Caco-2 (cell line): Measurements from ENCODE around the gene HNRNPM. TPM values are rescaled to one million over a fixed set of nuclear protein-coding genes. Genes with fewer than 3 reads are reported as not detected.

Experiments
- BruUV-seq: library from RNA; stranded (reverse); fragments of 400-500 nt; replicated peaks from 2 replicates; lab custom pipeline; 2021; lab: Mats Ljungman, UMichigan
- CTCF ChIA-PET: fragments of 300-600 bp; sonication (Branson Sonifier 250); formaldehyde crosslinking; loops from one replicate; lab custom pipeline; 2022; ENCODE audit warnings: antibody characterized with exemption; lab: Charles Lee
- POLR2A ChIA-PET: fragments of 300-600 bp; sonication (Branson Sonifier 250); formaldehyde crosslinking; loops from one replicate; lab custom pipeline; 2022; ENCODE audit warnings: antibody characterized with exemption; lab: Charles Lee
- DNase-seq, 2 experiments: peaks; one replicate each; pipeline versions ENCODE4 v3.0.0 to v3.0.0-alpha.2; 2020 to 2022
- H3K27me3 ChIP-seq: replicated peaks from 2 replicates; pipeline ENCODE4 v1.6.0; 2011; ENCODE audit warnings: low read length; ENCODE audit not compliant: control insufficient read depth, insufficient read depth
- H3K36me3 ChIP-seq: 2 replicates; pipeline ENCODE4 v1.5.1; 2011; ENCODE audit warnings: low read length; ENCODE audit not compliant: control insufficient read depth, insufficient read depth
- H3K4me1 ChIP-seq: fragments of 250-450 bp; sonication (Bioruptor Pico); 2 replicates; pipeline ENCODE4 v1.5.1; 2020; ENCODE audit warnings: mild to moderate bottlenecking
- H3K4me3 ChIP-seq: 2 replicates; pipeline ENCODE4 v1.5.1; 2011; ENCODE audit warnings: low read depth, mild to moderate bottlenecking, control low read depth, low read length
- H3K9me3 ChIP-seq: fragments of 250-450 bp; sonication (Bioruptor Pico); 2 replicates; pipeline ENCODE4 v1.5.1; 2020; ENCODE audit warnings: mild to moderate bottlenecking, moderate library complexity
- H3K27ac Mint-ChIP-seq: one replicate; pipeline ENCODE4 v1.8.0; 2022; ENCODE audit warnings: mixed read lengths; ENCODE audit not compliant: unreplicated experiment
- H3K27me3 Mint-ChIP-seq: one replicate; pipeline ENCODE4 v1.8.0; 2022; ENCODE audit warnings: mixed read lengths; ENCODE audit not compliant: insufficient read depth, unreplicated experiment
- H3K36me3 Mint-ChIP-seq: one replicate; pipeline ENCODE4 v1.8.0; 2022; ENCODE audit warnings: mild to moderate bottlenecking, mixed read lengths; ENCODE audit not compliant: insufficient read depth, unreplicated experiment
- H3K4me1 Mint-ChIP-seq: one replicate; pipeline ENCODE4 v1.8.0; 2022; ENCODE audit warnings: low read depth, mixed read lengths; ENCODE audit not compliant: unreplicated experiment
- H3K4me3 Mint-ChIP-seq: one replicate; pipeline ENCODE4 v1.8.0; 2022; ENCODE audit warnings: mild to moderate bottlenecking, moderate library complexity, mixed read lengths; ENCODE audit not compliant: unreplicated experiment
- H3K9me3 Mint-ChIP-seq: one replicate; pipeline ENCODE4 v1.8.0; 2022; ENCODE audit warnings: mixed read lengths; ENCODE audit not compliant: unreplicated experiment
- intact Hi-C: fragments of 100-400 bp; cut with micrococcal nuclease; formaldehyde crosslinking; loops from one replicate; pipeline ENCODE4 v1.10.0; 2022; ENCODE audit not compliant: unreplicated experiment
- total RNA-seq: library from RNA; stranded (reverse); gene quantifications from 2 replicates; pipeline ENCODE4 v1.2.3, GENCODE V29; 2022
- TF ChIP-seq, protein P1 (sequence below), 2 experiments: fragments of 200-600 bp in 1 of 2; IDR thresholded peaks; 1 replicate in 1 of 2; 2 replicates in 1 of 2; pipeline versions ENCODE4 v1.5.1 to v1.8.0; 2011 to 2022; ENCODE audit warnings: antibody characterized with exemption in 1 of 2, control low read depth in 1 of 2, inconsistent platforms in 1 of 2, low read depth in 1 of 2, low read length in 1 of 2, mild to moderate bottlenecking in 1 of 2, moderate library complexity in 1 of 2; ENCODE audit not compliant: insufficient read depth in 1 of 2, severe bottlenecking in 1 of 2, unreplicated experiment in 1 of 2

The HNRNPM gene
- total RNA-seq, 1 experiment from 2014 or later: 271 TPM

DNA sequence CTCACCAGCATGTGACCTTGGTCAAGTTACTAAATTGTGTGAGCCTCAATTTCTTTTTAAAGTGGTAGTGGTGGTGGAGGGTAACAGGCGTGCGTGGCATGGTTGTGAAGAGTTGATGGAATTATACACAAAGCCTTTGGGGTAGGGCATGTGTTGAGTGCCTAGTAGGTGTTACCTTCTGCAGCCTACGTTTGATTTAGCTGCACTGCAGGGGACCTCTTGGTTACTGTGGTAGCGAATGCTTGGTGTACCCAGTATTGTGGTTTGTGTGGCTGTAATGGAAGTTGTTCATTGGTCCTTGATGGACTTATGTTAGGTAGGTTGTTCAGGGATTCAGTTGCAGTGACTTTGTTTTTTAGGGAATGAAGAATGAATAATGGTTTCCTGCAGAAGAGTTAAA, 33.1 kb downstream of the HNRNPM start:
- POLR2A ChIA-PET: no interaction called here
- no peaks in the 10 kb centered on the region for H3K4me1 ChIP-seq
- intact Hi-C loops: no loop called here
- Mint-ChIP-seq H3K27me3 (no peaks in the 10 kb centered on the region), H3K9me3 (no peaks in the 10 kb centered on the region), H3K4me3 (no peak overlapping the region), H3K36me3 (peaks cover 89% of the 10 kb centered on the region), H3K27ac (no peak overlapping the region), H3K4me1 (peaks cover 8% of the 10 kb centered on the region)
- DNase-seq: no peak
- TF ChIP-seq, protein P1, sequence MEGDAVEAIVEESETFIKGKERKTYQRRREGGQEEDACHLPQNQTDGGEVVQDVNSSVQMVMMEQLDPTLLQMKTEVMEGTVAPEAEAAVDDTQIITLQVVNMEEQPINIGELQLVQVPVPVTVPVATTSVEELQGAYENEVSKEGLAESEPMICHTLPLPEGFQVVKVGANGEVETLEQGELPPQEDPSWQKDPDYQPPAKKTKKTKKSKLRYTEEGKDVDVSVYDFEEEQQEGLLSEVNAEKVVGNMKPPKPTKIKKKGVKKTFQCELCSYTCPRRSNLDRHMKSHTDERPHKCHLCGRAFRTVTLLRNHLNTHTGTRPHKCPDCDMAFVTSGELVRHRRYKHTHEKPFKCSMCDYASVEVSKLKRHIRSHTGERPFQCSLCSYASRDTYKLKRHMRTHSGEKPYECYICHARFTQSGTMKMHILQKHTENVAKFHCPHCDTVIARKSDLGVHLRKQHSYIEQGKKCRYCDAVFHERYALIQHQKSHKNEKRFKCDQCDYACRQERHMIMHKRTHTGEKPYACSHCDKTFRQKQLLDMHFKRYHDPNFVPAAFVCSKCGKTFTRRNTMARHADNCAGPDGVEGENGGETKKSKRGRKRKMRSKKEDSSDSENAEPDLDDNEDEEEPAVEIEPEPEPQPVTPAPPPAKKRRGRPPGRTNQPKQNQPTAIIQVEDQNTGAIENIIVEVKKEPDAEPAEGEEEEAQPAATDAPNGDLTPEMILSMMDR (IDR thresholded peaks at IDR 0.05; ENCODE audit: insufficient read depth in 1 of 2, low read depth in 1 of 2, low read length in 1 of 2, severe bottlenecking in 1 of 2, unreplicated experiment in 1 of 2): no peak
- H3K27me3 ChIP-seq: no peaks in the 10 kb centered on the region
- CTCF ChIA-PET: no interaction called here
- H3K4me3 ChIP-seq: no peak overlapping the region
- no TSS peak for BruUV-seq
- H3K9me3 ChIP-seq: no peaks in the 10 kb centered on the region
- H3K36me3 ChIP-seq: peaks cover 7% of the 10 kb centered on the region

DNA sequence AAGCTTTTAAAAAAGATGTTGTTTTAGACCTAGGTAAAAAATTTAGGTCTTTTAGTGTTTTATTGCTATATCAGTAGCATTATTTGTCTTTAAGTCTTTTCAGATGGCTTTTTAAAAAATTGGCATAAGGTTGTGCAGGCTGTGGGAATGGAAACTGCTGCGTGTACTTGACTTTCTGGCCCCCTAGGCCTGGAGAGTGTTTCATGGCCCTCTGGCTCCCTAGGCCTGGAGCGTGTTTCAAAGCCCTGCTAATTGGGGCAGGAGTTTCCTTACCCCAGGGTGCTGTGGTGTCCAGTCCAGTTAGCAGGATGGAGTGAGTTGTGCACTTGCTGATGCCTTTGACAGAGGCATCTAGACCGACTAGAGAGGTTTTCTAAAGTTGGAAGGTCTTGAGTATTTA, 33.8 kb downstream of the HNRNPM start:
- peaks cover 6% of the 10 kb centered on the region for H3K36me3 ChIP-seq
- ChIA-PET CTCF (no interaction called here), POLR2A (interaction anchor here (0.6 kb wide), 1 partner anchor 8 kb away, joined by 6 read pairs; no protein-coding TSS in a partner anchor)
- H3K4me1 ChIP-seq: no peaks in the 10 kb centered on the region
- no peaks in the 10 kb centered on the region for H3K9me3 Mint-ChIP-seq
- H3K36me3 Mint-ChIP-seq: peaks cover 89% of the 10 kb centered on the region
- no peaks in the 10 kb centered on the region for H3K27me3 ChIP-seq
- no peak overlapping the region for H3K27ac Mint-ChIP-seq
- no peaks in the 10 kb centered on the region for H3K9me3 ChIP-seq
- TF ChIP-seq, protein P1 (IDR thresholded peaks at IDR 0.05; ENCODE audit: insufficient read depth in 1 of 2, low read depth in 1 of 2, low read length in 1 of 2, severe bottlenecking in 1 of 2, unreplicated experiment in 1 of 2): no peak
- H3K27me3 Mint-ChIP-seq: no peaks in the 10 kb centered on the region
- no peak for DNase-seq
- intact Hi-C loops: no loop called here
- BruUV-seq: no TSS peak
- no peak overlapping the region for H3K4me3 Mint-ChIP-seq
- no peak overlapping the region for H3K4me3 ChIP-seq
- peaks cover 8% of the 10 kb centered on the region for H3K4me1 Mint-ChIP-seq

DNA sequence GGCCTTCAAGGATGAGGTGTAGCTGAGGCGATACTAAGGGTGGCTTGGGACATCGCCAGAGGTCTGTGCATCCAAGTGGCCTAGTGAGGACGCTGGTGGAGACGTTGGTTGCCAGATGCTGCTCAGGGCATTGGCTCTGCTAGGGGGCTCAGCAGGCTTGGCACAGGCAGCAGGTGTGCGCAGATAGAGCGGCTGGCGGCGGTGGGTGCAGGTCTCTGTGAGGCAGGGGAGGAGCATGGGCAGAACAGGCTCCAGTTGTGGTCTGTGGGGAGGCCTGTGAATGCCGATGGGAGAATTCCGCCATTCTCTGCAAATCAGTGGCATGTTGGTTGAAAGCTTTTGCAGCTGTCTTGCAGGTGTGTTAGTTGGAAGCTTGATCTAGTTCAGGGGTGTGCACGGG, 36.4 kb downstream of the HNRNPM start:
- Histone ChIP-seq H3K9me3 (no peaks in the 10 kb centered on the region), H3K36me3 (peaks cover 4% of the 10 kb centered on the region), H3K4me1 (no peaks in the 10 kb centered on the region), H3K27me3 (no peaks in the 10 kb centered on the region), H3K4me3 (no peak overlapping the region)
- intact Hi-C loops: no loop called here
- Mint-ChIP-seq H3K9me3 (no peaks in the 10 kb centered on the region), H3K36me3 (peaks cover 90% of the 10 kb centered on the region), H3K4me3 (no peak overlapping the region), H3K27me3 (no peaks in the 10 kb centered on the region), H3K4me1 (peaks cover 8% of the 10 kb centered on the region), H3K27ac (peak overlapping the region; percentile 71)
- ChIA-PET POLR2A (no interaction called here), CTCF (no interaction called here)
- TF ChIP-seq, protein P1 (IDR thresholded peaks at IDR 0.05; ENCODE audit: insufficient read depth in 1 of 2, low read depth in 1 of 2, low read length in 1 of 2, severe bottlenecking in 1 of 2, unreplicated experiment in 1 of 2): no peak
- no peak for DNase-seq
- BruUV-seq: no TSS peak
